ENCODE results near the gene LMF1. TPM values are rescaled to one million over a fixed set of nuclear protein-coding genes. Genes with fewer than 3 reads are reported as not detected.
A peak's percentile ranks its signal among the peaks of the same experiment; 100 is the strongest.

LMF1 gene
- total and polyA plus RNA-seq, 2 of the 8 experiments (the other 6 are each of a cell fraction or from before 2014, with no cell fraction given) = 3.5 to 9.1 TPM

GRCh38 chr16:813916-814412, 156.8 kb downstream of the LMF1 start (continued):
- TF ChIP-seq ATF2 (IDR thresholded peaks at IDR 0.05; ENCODE audit: low read length) (no peak), RXRA (IDR thresholded peaks at IDR 0.05; ENCODE audit: insufficient read depth, low read depth, low read length) (no peak), SP4 (IDR thresholded peaks at IDR 0.05; ENCODE audit: low read length) (0 out of 2 replicates have a peak, but pooled peaks have one; percentile 38), SUZ12 (IDR thresholded peaks at IDR 0.05; ENCODE audit: low read length) (no peak)

Data from H1 (cell line).